ENCODE measurements around the gene TMEM147. TPM values are rescaled to one million over a fixed set of nuclear protein-coding genes. Genes with fewer than 3 reads are reported as not detected.

TMEM147 gene
- total and polyA plus RNA-seq, 2 donors (not counting 3 experiments of a cell fraction or from before 2014, with no cell fraction given), result 75.8 to 214 TPM

DNA sequence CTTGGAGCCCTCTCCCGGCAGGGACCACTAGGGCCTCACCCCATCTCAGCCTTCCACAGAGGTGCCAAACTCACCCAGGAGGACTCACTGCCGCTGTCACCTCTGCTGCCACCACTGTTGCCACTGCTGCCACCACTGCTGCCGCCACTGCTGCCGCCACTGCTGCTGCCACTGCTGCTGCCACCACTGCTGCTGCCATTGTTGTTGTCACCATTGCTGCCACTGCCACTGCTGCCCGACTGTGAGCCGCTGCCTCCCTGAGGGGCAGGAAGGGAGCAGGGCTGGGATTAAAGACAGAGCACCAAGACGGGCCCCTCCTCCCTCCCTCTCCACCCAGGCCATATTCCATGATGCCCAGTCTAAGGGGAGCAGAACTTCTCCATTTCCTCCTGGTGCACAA lies 34.1 kb upstream of the TMEM147 start:
- Histone ChIP-seq H3K27me3 (ENCODE audit: control insufficient read depth in 2 of 2, insufficient read depth in 2 of 2, low read length in 2 of 2) (peaks cover 33 to 40% of the 10 kb centered on the region in 2 experiments), H3K4me3 (replicated peaks in 1 of 3; ENCODE audit: insufficient read depth in 1 of 3, low read depth in 1 of 3, low read length in 3 of 3) (no peak overlapping the region), H3K9me3 (replicated peaks; ENCODE audit: control insufficient read depth, insufficient read depth, low read length) (no peaks in the 10 kb centered on the region), H3K4me2 (ENCODE audit: insufficient read depth, low read length) (no peak overlapping the region), H3K27ac (ENCODE audit: insufficient read depth, low read depth, low read length) (no peak overlapping the region), H3K4me1 (ENCODE audit: control insufficient read depth, extremely low read depth, insufficient read depth, low read length) (no peaks in the 10 kb centered on the region), H3K79me2 (ENCODE audit: control insufficient read depth, insufficient read depth, low read length) (no peaks in the 10 kb centered on the region), H3K36me3 (ENCODE audit: control insufficient read depth in 2 of 2, extremely low read depth in 1 of 2, insufficient read depth in 2 of 2, low read length in 2 of 2) (no peaks in the 10 kb centered on the region), H3K9me1 (replicated peaks; ENCODE audit: control insufficient read depth, extremely low read depth, insufficient read depth, low read length) (no peaks in the 10 kb centered on the region), H3K9ac (replicated peaks; ENCODE audit: extremely low read depth, insufficient read depth, low read length) (no peak overlapping the region), H4K20me1 (replicated peaks; ENCODE audit: control insufficient read depth, extremely low read depth, insufficient read depth, low read length) (no peaks in the 10 kb centered on the region), H2AFZ (ENCODE audit: low read depth, low read length) (no peak overlapping the region)
- TF ChIP-seq MYC (IDR thresholded peaks at IDR 0.05; ENCODE audit: low read depth, low read length), result no peak
- TF ChIP-seq, protein P1, sequence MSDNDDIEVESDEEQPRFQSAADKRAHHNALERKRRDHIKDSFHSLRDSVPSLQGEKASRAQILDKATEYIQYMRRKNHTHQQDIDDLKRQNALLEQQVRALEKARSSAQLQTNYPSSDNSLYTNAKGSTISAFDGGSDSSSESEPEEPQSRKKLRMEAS (IDR thresholded peaks at IDR 0.05; ENCODE audit: insufficient read depth, insufficient read length), result no peak
- TF ChIP-seq POLR2A (IDR thresholded peaks at IDR 0.05; ENCODE audit: low read depth, low read length), result no peak
- no peak for TF ChIP-seq JUN (IDR thresholded peaks at IDR 0.05; ENCODE audit: borderline replicate concordance, insufficient read depth, insufficient read length, low read depth)
- TF ChIP-seq EZH2 (IDR thresholded peaks at IDR 0.05; ENCODE audit: borderline replicate concordance, low read depth, low read length, severe bottlenecking), result no peak
- TF ChIP-seq FOS (IDR thresholded peaks at IDR 0.05; ENCODE audit: borderline replicate concordance, insufficient read depth, low read length), result no peak
- no peak for TF ChIP-seq POLR2AphosphoS5 (IDR thresholded peaks at IDR 0.05; ENCODE audit: insufficient read depth, low read depth, low read length)
- TF ChIP-seq CTCF (IDR thresholded peaks at IDR 0.05; ENCODE audit: extremely low read depth in 1 of 2, insufficient read depth in 1 of 2, low read depth in 1 of 2, low read length in 2 of 2), result no peak
- TF ChIP-seq GATA2 (IDR thresholded peaks at IDR 0.05; ENCODE audit: insufficient read depth, insufficient read length, low read depth, low read length), result no peak
- POLR2A ChIA-PET, result no interaction called here
- dilution Hi-C loops (cut with MboI; ENCODE audit: extremely low pct_ligation_motif_present, low sequenced_read_pairs), result no loop called here
- DNase-seq (ENCODE audit: low read depth, low spot score) (no peak), FAIRE-seq (no peak)
- CTCF ChIA-PET, result interaction anchor here (1.1 to 4.0 kb wide), 8 partner anchors 10 to 179 kb away, joined by 3 to 28 read pairs (median 4); no protein-coding TSS in a partner anchor
- intact Hi-C loops (cut with micrococcal nuclease), result no loop called here
- BruUV-seq (replicated peaks), result no TSS peak
